Tibial artery (tissue), 4 donors: ENCODE data around the gene MGRN1.

ENCODE experiments used
- DNase-seq, 2 donors: peaks; one replicate each; pipeline ENCODE4 v3.0.0-alpha.2; 2019
- H3K27ac ChIP-seq, 2 donors: fragments of 200-600 bp; sonication (generic) in 1 of 2; 1 replicate in 1 of 2; 2 replicates in 1 of 2; pipeline ENCODE4 v1.5.1; 2018 to 2019; ENCODE audit warnings: mild to moderate bottlenecking in 1 of 2
- H3K27me3 ChIP-seq, 2 donors: fragments of 200-600 bp; sonication (generic) in 1 of 2; one replicate each; pipeline versions ENCODE4 v1.5.1 to v1.6.0; 2016 to 2019
- H3K36me3 ChIP-seq, 3 donors: fragments of 200-600 bp; sonication (generic) in 2 of 3; one replicate each; pipeline ENCODE4 v1.5.1; 2016 to 2019; ENCODE audit warnings: mild to moderate bottlenecking in 2 of 3
- H3K4me1 ChIP-seq, 4 donors: fragments of 200-600 bp; sonication (generic) in 2 of 4; 1 replicate in 3 of 4; 2 replicates in 1 of 4; pipeline ENCODE4 v1.5.1; 2016 to 2019
- H3K4me3 ChIP-seq, 2 donors: fragments of 200-600 bp; sonication (generic) in 1 of 2; 1 replicate in 1 of 2; 2 replicates in 1 of 2; pipeline ENCODE4 v1.5.1; 2018 to 2019; ENCODE audit warnings: mild to moderate bottlenecking in 2 of 2
- H3K9me3 ChIP-seq, 3 donors: fragments of 200-600 bp; sonication (generic) in 1 of 3; one replicate each; pipeline ENCODE4 v1.5.1; 2016 to 2019
- intact Hi-C: fragments of 100-400 bp; cut with DNase I; formaldehyde crosslinking; loops from one replicate; pipeline ENCODE4 v1.15.0; 2023; ENCODE audit warnings: low total_unique reads
- TF ChIP-seq, protein P1 (sequence below), 2 experiments: fragments of 200-600 bp in 1 of 2; fragments of 450-650 bp in 1 of 2; IDR thresholded peaks; one replicate each; pipeline ENCODE4 v1.5.1; 2017 to 2019; ENCODE audit warnings: antibody characterized with exemption in 2 of 2, mild to moderate bottlenecking in 1 of 2, moderate library complexity in 1 of 2

The MGRN1 gene

DNA sequence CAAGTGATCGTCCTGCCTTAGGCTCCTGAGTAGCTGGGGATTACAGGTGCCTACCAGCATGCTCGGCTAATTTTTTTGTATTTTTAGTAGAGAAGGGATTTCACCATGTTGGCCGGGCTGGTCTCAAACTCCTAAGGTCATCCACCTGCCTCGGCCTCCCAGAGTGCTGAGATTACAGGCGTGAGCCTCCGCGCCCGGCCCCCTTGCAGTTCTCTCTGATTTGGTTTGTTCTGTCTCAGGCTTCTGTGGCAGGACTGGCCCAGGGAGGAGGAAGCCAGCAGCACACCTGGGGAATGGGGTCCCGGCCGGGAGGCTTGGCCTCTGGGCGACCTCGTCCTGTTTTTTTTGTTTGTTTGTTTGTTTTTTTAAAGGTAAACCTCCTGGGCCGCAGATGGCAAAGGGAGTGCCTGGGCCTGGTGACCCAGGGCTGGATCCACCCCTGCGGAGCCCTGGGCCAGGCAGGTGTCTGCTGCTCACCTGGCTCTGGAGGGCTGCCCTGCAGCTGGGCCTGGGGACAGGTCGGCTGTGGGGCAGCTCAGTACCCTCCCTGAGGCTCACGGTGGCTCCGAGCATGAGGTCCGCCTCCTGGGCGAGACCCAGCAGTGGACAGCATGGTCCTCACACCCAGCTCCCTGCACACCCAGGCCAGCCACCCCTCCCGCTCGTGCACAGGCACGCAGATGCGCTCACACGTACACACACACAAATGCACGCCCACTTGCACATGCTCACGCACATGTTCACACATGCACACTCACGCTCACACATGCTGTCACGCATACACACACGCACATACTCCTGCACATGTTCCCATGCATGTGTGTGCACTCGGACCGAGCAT is 65.5 kb downstream of the MGRN1 start:
- H3K27me3 ChIP-seq = no peaks in the 10 kb centered on the region
- H3K27ac ChIP-seq = no peak overlapping the region
- intact Hi-C loops = no loop called here
- H3K9me3 ChIP-seq = no peaks in the 10 kb centered on the region
- H3K4me1 ChIP-seq = peaks cover 0 to 24% (median 14%) of the 10 kb centered on the region in 4 donors
- H3K36me3 ChIP-seq = peaks cover 6 to 61% (median 37%) of the 10 kb centered on the region in 3 donors
- DNase-seq = no peak
- TF ChIP-seq, protein P1, sequence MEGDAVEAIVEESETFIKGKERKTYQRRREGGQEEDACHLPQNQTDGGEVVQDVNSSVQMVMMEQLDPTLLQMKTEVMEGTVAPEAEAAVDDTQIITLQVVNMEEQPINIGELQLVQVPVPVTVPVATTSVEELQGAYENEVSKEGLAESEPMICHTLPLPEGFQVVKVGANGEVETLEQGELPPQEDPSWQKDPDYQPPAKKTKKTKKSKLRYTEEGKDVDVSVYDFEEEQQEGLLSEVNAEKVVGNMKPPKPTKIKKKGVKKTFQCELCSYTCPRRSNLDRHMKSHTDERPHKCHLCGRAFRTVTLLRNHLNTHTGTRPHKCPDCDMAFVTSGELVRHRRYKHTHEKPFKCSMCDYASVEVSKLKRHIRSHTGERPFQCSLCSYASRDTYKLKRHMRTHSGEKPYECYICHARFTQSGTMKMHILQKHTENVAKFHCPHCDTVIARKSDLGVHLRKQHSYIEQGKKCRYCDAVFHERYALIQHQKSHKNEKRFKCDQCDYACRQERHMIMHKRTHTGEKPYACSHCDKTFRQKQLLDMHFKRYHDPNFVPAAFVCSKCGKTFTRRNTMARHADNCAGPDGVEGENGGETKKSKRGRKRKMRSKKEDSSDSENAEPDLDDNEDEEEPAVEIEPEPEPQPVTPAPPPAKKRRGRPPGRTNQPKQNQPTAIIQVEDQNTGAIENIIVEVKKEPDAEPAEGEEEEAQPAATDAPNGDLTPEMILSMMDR (IDR thresholded peaks at IDR 0.05) = no peak
- no peak overlapping the region for H3K4me3 ChIP-seq

DNA sequence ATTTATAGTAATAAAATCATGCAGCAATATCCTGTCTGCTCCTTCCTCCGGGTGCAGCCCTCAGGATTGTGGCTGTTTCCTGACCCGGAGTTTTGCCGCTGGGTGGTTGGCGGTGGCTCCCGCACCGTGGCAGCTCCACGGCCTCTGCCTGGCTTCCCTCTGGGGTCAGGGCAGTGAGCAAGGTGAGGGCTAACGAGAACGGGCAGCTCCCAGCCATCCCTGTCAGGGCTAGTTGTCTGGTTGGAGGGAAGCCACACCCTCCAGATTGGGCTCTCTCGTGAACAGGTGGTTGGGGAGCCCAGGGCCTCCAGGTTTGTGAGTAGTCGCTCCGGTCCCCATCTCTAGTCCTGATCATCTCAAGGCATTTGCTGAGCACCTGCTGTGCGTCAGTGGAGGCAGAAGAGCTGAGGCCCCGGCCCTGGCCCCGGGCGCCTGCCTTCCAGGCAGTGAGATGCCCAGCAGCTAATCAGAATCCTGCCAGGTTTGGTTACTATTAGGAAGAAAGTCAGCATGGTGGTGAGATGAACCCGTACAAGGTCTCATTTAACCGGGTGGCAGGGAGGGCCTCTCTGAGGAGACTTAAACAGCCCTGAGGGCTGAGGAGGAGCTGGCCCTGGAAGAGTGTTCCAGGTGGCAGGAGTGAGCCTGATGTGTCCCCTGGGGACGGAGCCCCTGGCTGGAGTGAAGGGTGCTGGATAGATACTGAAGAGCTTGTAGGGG is 66.5 kb downstream of the MGRN1 start:
- DNase-seq = no peak
- peaks cover 0 to 34% (median 16%) of the 10 kb centered on the region in 4 donors for H3K4me1 ChIP-seq
- H3K27ac ChIP-seq = no peak overlapping the region
- H3K27me3 ChIP-seq = no peaks in the 10 kb centered on the region
- TF ChIP-seq, protein P1 (IDR thresholded peaks at IDR 0.05) = no peak
- intact Hi-C loops = no loop called here
- H3K36me3 ChIP-seq = peaks cover 6 to 61% (median 37%) of the 10 kb centered on the region in 3 donors
- H3K9me3 ChIP-seq = no peaks in the 10 kb centered on the region
- no peak overlapping the region for H3K4me3 ChIP-seq

DNA sequence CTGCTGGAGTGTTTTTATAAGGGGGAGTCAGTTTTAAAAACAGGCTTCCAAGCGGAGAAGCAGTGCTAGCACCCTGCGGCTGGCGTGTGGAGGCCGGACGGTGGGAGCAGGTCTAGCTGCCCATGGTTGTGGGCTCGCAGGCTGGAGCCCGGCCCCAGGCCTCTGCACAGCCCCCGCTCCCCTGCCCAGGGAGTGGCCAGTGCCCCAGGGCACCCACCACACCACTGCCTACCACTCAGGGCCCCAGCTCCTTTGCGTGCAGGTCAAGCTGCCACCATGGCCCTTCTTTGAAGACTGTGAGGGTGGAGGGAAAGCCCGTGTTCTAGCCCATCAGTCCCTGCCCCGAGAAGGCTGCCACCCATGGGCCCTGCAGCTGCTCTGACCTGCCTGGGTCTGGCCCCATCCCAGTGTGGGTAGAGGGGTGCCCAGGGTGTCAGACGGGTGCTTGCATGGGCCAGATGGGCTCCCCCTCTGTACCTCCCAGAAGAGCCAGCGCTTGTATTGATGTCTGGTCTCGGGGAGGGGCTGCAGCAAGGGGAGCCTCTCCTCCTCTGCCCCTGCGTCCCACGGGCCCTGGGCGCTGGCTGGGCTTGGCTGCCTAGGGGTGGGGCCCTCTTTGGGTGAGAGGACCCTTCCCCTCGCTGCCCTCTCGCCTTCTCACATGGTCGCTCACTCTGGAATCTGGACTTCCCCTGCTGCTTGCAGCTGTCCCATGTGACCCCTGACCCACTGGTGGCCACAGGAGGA is 67.2 kb downstream of the MGRN1 start:
- DNase-seq = peak in 1 of 2 donors; percentile 66
- H3K4me3 ChIP-seq = no peak overlapping the region
- H3K27ac ChIP-seq = no peak overlapping the region
- no peaks in the 10 kb centered on the region for H3K9me3 ChIP-seq
- TF ChIP-seq, protein P1 (IDR thresholded peaks at IDR 0.05) = no peak
- H3K4me1 ChIP-seq = peaks cover 0 to 40% (median 16%) of the 10 kb centered on the region in 4 donors
- H3K36me3 ChIP-seq = peaks cover 4 to 61% (median 38%) of the 10 kb centered on the region in 3 donors
- no peaks in the 10 kb centered on the region for H3K27me3 ChIP-seq
- intact Hi-C loops = no loop called here

DNA sequence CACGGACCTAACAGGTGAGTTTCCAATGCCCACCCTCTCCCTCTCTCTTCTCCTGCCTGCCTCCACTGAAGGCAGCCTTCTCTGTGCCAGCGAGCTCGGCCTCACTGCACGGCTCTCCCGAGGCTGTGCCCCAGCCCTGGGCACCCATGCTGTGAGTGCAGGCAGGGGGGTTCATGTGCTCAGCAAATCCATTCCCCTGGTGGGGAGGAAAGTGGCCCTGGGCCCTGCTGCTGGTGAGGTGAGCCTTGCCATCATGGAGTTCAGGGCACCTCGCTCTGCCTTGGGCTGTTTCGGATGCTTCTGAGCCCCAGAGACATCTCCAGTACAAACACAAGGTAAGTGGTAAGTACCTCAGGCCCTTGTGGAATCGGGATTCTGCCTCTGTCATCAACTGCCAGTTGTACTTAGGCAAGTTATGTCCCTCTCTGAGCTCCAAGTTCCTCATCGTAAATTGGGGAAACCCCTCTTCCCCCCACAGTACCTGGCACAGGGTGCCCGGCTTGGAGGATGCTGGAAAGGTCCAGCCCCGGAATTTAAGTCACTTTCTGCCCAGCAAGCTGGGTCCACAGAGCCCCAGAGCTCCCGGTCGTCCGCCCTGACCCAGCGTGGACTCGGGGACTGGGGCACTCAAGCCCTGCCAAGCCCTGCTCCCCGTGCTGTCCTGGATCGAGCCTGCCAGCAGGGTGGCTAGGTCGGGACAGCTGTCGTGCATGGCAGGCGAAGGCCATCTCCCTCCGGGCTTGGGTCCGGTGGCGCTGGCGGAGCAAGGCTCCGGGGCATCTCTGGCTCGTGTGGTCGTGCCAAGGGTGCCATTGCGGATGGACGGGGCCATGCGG is 68.1 kb downstream of the MGRN1 start:
- TF ChIP-seq, protein P1 (IDR thresholded peaks at IDR 0.05) = no peak
- peak in 1 of 2 donors; percentile 63 for DNase-seq
- H3K36me3 ChIP-seq = peaks cover 4 to 61% (median 44%) of the 10 kb centered on the region in 3 donors
- H3K27me3 ChIP-seq = no peaks in the 10 kb centered on the region
- H3K4me3 ChIP-seq = peak overlapping the region; percentile 80 to 99
- H3K4me1 ChIP-seq = peaks cover 0 to 41% (median 16%) of the 10 kb centered on the region in 4 donors
- H3K27ac ChIP-seq = peak overlapping the region; percentile 86 to 94
- intact Hi-C loops = no loop called here
- no peaks in the 10 kb centered on the region for H3K9me3 ChIP-seq
